ENCODE results near the gene TTLL8.

The TTLL8 gene

GRCh38 chr22:50061141-50061823, 3.2 kb upstream of the TTLL8 start:
- no peak for DNase-seq

GRCh38 chr22:50060441-50061140, 2.5 kb upstream of the TTLL8 start:
- no peak for DNase-seq

GRCh38 chr22:50059881-50060262, 1.8 kb upstream of the TTLL8 start:
- no peak for DNase-seq

- no peak for DNase-seq
Observed at GRCh38 chr22:50058906-50059880, 1.1 kb upstream of the TTLL8 start.

- DNase-seq = no peak
Observed at GRCh38 chr22:50057278-50058060, 629 bp downstream of the TTLL8 start.

GRCh38 chr22:50056214-50056972, 1.7 kb downstream of the TTLL8 start:
- DNase-seq = no peak

GRCh38 chr22:50053861-50054260, 4.2 kb downstream of the TTLL8 start:
- no peak for DNase-seq

- DNase-seq = no peak
Observed at GRCh38 chr22:50051930-50052329, 6.2 kb downstream of the TTLL8 start.

GRCh38 chr22:50049299-50050195, 8.6 kb downstream of the TTLL8 start:
- DNase-seq = no peak

GRCh38 chr22:50048836-50049235, 9.3 kb downstream of the TTLL8 start:
- no peak for DNase-seq

GRCh38 chr22:50048061-50048765, 9.9 kb downstream of the TTLL8 start:
- DNase-seq = no peak

GRCh38 chr22:50047346-50047745, 10.8 kb downstream of the TTLL8 start:
- no peak for DNase-seq

GRCh38 chr22:50046481-50047245, 11.4 kb downstream of the TTLL8 start:
- DNase-seq = no peak

GRCh38 chr22:50046019-50046415, 12.1 kb downstream of the TTLL8 start:
- no peak for DNase-seq

GRCh38 chr22:50045211-50046018, 12.7 kb downstream of the TTLL8 start:
- no peak for DNase-seq

GRCh38 chr22:50044485-50045118, 13.5 kb downstream of the TTLL8 start:
- DNase-seq = no peak

- DNase-seq = no peak
Observed at GRCh38 chr22:50041361-50042065, 16.6 kb downstream of the TTLL8 start.
